Measurements from ENCODE around the gene KLK2.
A peak's percentile ranks its signal among the peaks of the same experiment; 100 is the strongest.

Gene KLK2

GRCh38 chr19:50837300-50837699 is 35.9 kb upstream of the KLK2 start:
- H2AK5ac ChIP-seq (ENCODE audit: low read length, severe bottlenecking), result no peak overlapping the region
- no peak overlapping the region for H3K18ac ChIP-seq (ENCODE audit: low read depth in 1 of 2, low read length in 2 of 2)
- H3K9me3 ChIP-seq (ENCODE audit: control insufficient read depth, low read length), result no peaks in the 10 kb centered on the region
- no peak overlapping the region for H2AFZ ChIP-seq (ENCODE audit: low read depth, low read length)
- H4K91ac ChIP-seq (ENCODE audit: low read length), result no peak overlapping the region
- no peak for DNase-seq
- no peak overlapping the region for H3K14ac ChIP-seq (ENCODE audit: low read length in 2 of 2)
- H3K4me2 ChIP-seq (ENCODE audit: low read length, poor library complexity, severe bottlenecking), result no peak overlapping the region
- no peak overlapping the region for H3K4ac ChIP-seq (ENCODE audit: low read depth in 1 of 2, low read length in 2 of 2)
- H3K27ac ChIP-seq (ENCODE audit: low read length, poor library complexity, severe bottlenecking), result no peak overlapping the region
- H2BK120ac ChIP-seq (ENCODE audit: low read depth, low read length), result no peak overlapping the region
- no peaks in the 10 kb centered on the region for H3K4me1 ChIP-seq (ENCODE audit: control insufficient read depth, insufficient read depth, low read depth, low read length)
- no peak overlapping the region for H2BK5ac ChIP-seq (ENCODE audit: low read depth, low read length, poor library complexity, severe bottlenecking)
- 89% methylated on average over 9 of the region's 10 CpGs for WGBS
- no peaks in the 10 kb centered on the region for H3K36me3 ChIP-seq (ENCODE audit: control insufficient read depth in 1 of 2, insufficient read depth in 2 of 2, low read depth in 1 of 2, low read length in 2 of 2)
- no peak overlapping the region for H2BK15ac ChIP-seq (ENCODE audit: low read depth, poor library complexity, severe bottlenecking)
- H3K27me3 ChIP-seq (ENCODE audit: control insufficient read depth in 1 of 2, insufficient read depth in 1 of 2, low read length in 2 of 2), result peaks cover 0 to 51% of the 10 kb centered on the region in 2 experiments
- H3K79me1 ChIP-seq (replicated peaks; ENCODE audit: low read length, poor library complexity, severe bottlenecking), result no peaks in the 10 kb centered on the region
- H4K8ac ChIP-seq (ENCODE audit: low read length), result no peak overlapping the region
- no peak overlapping the region for H3K4me3 ChIP-seq (ENCODE audit: insufficient read depth in 1 of 2, low read depth in 1 of 2, low read length in 2 of 2)
- H2BK12ac ChIP-seq (ENCODE audit: low read length in 2 of 2), result no peak overlapping the region
- no peak overlapping the region for H3K23ac ChIP-seq (ENCODE audit: low read length in 2 of 2)
- H3K9ac ChIP-seq (ENCODE audit: low read length), result no peak overlapping the region

- Histone ChIP-seq H3K4me1 (ENCODE audit: control insufficient read depth, insufficient read depth, low read depth, low read length) (no peaks in the 10 kb centered on the region), H3K14ac (ENCODE audit: low read length in 2 of 2) (no peak overlapping the region), H3K9me3 (ENCODE audit: control insufficient read depth, low read length) (no peaks in the 10 kb centered on the region), H3K4ac (ENCODE audit: low read depth in 1 of 2, low read length in 2 of 2) (no peak overlapping the region), H3K23ac (ENCODE audit: low read length in 2 of 2) (no peak overlapping the region), H3K27me3 (ENCODE audit: control insufficient read depth in 1 of 2, insufficient read depth in 1 of 2, low read length in 2 of 2) (peaks cover 0 to 49% of the 10 kb centered on the region in 2 experiments), H2AK5ac (ENCODE audit: low read length, severe bottlenecking) (no peak overlapping the region), H2AFZ (ENCODE audit: low read depth, low read length) (no peak overlapping the region), H2BK12ac (ENCODE audit: low read length in 2 of 2) (no peak overlapping the region), H2BK5ac (ENCODE audit: low read depth, low read length, poor library complexity, severe bottlenecking) (no peak overlapping the region), H3K9ac (ENCODE audit: low read length) (no peak overlapping the region), H3K4me3 (ENCODE audit: insufficient read depth in 1 of 2, low read depth in 1 of 2, low read length in 2 of 2) (no peak overlapping the region), H3K27ac (ENCODE audit: low read length, poor library complexity, severe bottlenecking) (no peak overlapping the region), H3K18ac (ENCODE audit: low read depth in 1 of 2, low read length in 2 of 2) (no peak overlapping the region), H3K4me2 (ENCODE audit: low read length, poor library complexity, severe bottlenecking) (no peak overlapping the region), H2BK15ac (ENCODE audit: low read depth, poor library complexity, severe bottlenecking) (no peak overlapping the region), H2BK120ac (ENCODE audit: low read depth, low read length) (no peak overlapping the region), H4K91ac (ENCODE audit: low read length) (no peak overlapping the region), H3K79me1 (replicated peaks; ENCODE audit: low read length, poor library complexity, severe bottlenecking) (no peaks in the 10 kb centered on the region), H4K8ac (ENCODE audit: low read length) (no peak overlapping the region), H3K36me3 (ENCODE audit: control insufficient read depth in 1 of 2, insufficient read depth in 2 of 2, low read depth in 1 of 2, low read length in 2 of 2) (no peaks in the 10 kb centered on the region)
- WGBS, result 40% methylated on average over 6 of the region's 6 CpGs
- DNase-seq, result peak; percentile 2
These were observed 35.0 kb upstream of the KLK2 start for GRCh38 chr19:50838239-50838638.

- Histone ChIP-seq H3K27ac (ENCODE audit: low read length, poor library complexity, severe bottlenecking) (no peak overlapping the region), H2BK120ac (ENCODE audit: low read depth, low read length) (no peak overlapping the region), H3K9ac (ENCODE audit: low read length) (no peak overlapping the region), H3K4ac (ENCODE audit: low read depth in 1 of 2, low read length in 2 of 2) (no peak overlapping the region), H3K4me3 (ENCODE audit: insufficient read depth in 1 of 2, low read depth in 1 of 2, low read length in 2 of 2) (no peak overlapping the region), H3K4me2 (ENCODE audit: low read length, poor library complexity, severe bottlenecking) (no peak overlapping the region), H4K8ac (ENCODE audit: low read length) (no peak overlapping the region), H3K79me1 (replicated peaks; ENCODE audit: low read length, poor library complexity, severe bottlenecking) (no peaks in the 10 kb centered on the region), H2BK15ac (ENCODE audit: low read depth, poor library complexity, severe bottlenecking) (no peak overlapping the region), H3K4me1 (ENCODE audit: control insufficient read depth, insufficient read depth, low read depth, low read length) (no peaks in the 10 kb centered on the region), H2AFZ (ENCODE audit: low read depth, low read length) (no peak overlapping the region), H3K14ac (ENCODE audit: low read length in 2 of 2) (no peak overlapping the region), H2BK5ac (ENCODE audit: low read depth, low read length, poor library complexity, severe bottlenecking) (no peak overlapping the region), H2BK12ac (ENCODE audit: low read length in 2 of 2) (no peak overlapping the region), H4K91ac (ENCODE audit: low read length) (no peak overlapping the region), H3K36me3 (ENCODE audit: control insufficient read depth in 1 of 2, insufficient read depth in 2 of 2, low read depth in 1 of 2, low read length in 2 of 2) (no peaks in the 10 kb centered on the region), H3K9me3 (ENCODE audit: control insufficient read depth, low read length) (no peaks in the 10 kb centered on the region), H2AK5ac (ENCODE audit: low read length, severe bottlenecking) (no peak overlapping the region), H3K18ac (ENCODE audit: low read depth in 1 of 2, low read length in 2 of 2) (no peak overlapping the region), H3K27me3 (ENCODE audit: control insufficient read depth in 1 of 2, insufficient read depth in 1 of 2, low read length in 2 of 2) (peaks cover 0 to 34% of the 10 kb centered on the region in 2 experiments), H3K23ac (ENCODE audit: low read length in 2 of 2) (no peak overlapping the region)
- WGBS, result 73% methylated on average over 10 of the region's 10 CpGs
- no peak for DNase-seq
These were observed 33.3 kb upstream of the KLK2 start for GRCh38 chr19:50839712-50840655.

- H2BK120ac ChIP-seq (ENCODE audit: low read depth, low read length), result no peak overlapping the region
- no peak overlapping the region for H4K91ac ChIP-seq (ENCODE audit: low read length)
- DNase-seq, result no peak
- no peak overlapping the region for H2AFZ ChIP-seq (ENCODE audit: low read depth, low read length)
- no peak overlapping the region for H3K14ac ChIP-seq (ENCODE audit: low read length in 2 of 2)
- peaks cover 0 to 12% of the 10 kb centered on the region in 2 experiments for H3K27me3 ChIP-seq (ENCODE audit: control insufficient read depth in 1 of 2, insufficient read depth in 1 of 2, low read length in 2 of 2)
- no peak overlapping the region for H3K18ac ChIP-seq (ENCODE audit: low read depth in 1 of 2, low read length in 2 of 2)
- H2BK12ac ChIP-seq (ENCODE audit: low read length in 2 of 2), result no peak overlapping the region
- no peak overlapping the region for H3K4ac ChIP-seq (ENCODE audit: low read depth in 1 of 2, low read length in 2 of 2)
- no peak overlapping the region for H3K9ac ChIP-seq (ENCODE audit: low read length)
- H3K4me3 ChIP-seq (ENCODE audit: insufficient read depth in 1 of 2, low read depth in 1 of 2, low read length in 2 of 2), result no peak overlapping the region
- H2AK5ac ChIP-seq (ENCODE audit: low read length, severe bottlenecking), result no peak overlapping the region
- H2BK5ac ChIP-seq (ENCODE audit: low read depth, low read length, poor library complexity, severe bottlenecking), result no peak overlapping the region
- H4K8ac ChIP-seq (ENCODE audit: low read length), result no peak overlapping the region
- no peak overlapping the region for H3K4me2 ChIP-seq (ENCODE audit: low read length, poor library complexity, severe bottlenecking)
- no peaks in the 10 kb centered on the region for H3K79me1 ChIP-seq (replicated peaks; ENCODE audit: low read length, poor library complexity, severe bottlenecking)
- H3K23ac ChIP-seq (ENCODE audit: low read length in 2 of 2), result no peak overlapping the region
- H3K36me3 ChIP-seq (ENCODE audit: control insufficient read depth in 1 of 2, insufficient read depth in 2 of 2, low read depth in 1 of 2, low read length in 2 of 2), result no peaks in the 10 kb centered on the region
- no peaks in the 10 kb centered on the region for H3K4me1 ChIP-seq (ENCODE audit: control insufficient read depth, insufficient read depth, low read depth, low read length)
- no peak overlapping the region for H3K27ac ChIP-seq (ENCODE audit: low read length, poor library complexity, severe bottlenecking)
- H2BK15ac ChIP-seq (ENCODE audit: low read depth, poor library complexity, severe bottlenecking), result no peak overlapping the region
- H3K9me3 ChIP-seq (ENCODE audit: control insufficient read depth, low read length), result no peaks in the 10 kb centered on the region
- 79% methylated on average over 4 of the region's 6 CpGs for WGBS
These were observed 31.1 kb upstream of the KLK2 start for GRCh38 chr19:50842130-50842529.
